ENCODE data around the gene TMEM178A.

TMEM178A gene

GRCh38 chr2:39678170-39678569 is 12.5 kb downstream of the TMEM178A start:
- H3K4me3 Mint-ChIP-seq: no peak overlapping the region
- H3K27ac Mint-ChIP-seq: no peak overlapping the region
- peaks cover 37% of the 10 kb centered on the region for H3K27me3 Mint-ChIP-seq (ENCODE audit: low read depth)
- H3K36me3 Mint-ChIP-seq (ENCODE audit: low read depth): no peaks in the 10 kb centered on the region
- no peaks in the 10 kb centered on the region for H3K9me3 Mint-ChIP-seq
- no peaks in the 10 kb centered on the region for H3K4me1 Mint-ChIP-seq (ENCODE audit: low read depth)

GRCh38 chr2:39679805-39680204 is 14.1 kb downstream of the TMEM178A start:
- Mint-ChIP-seq H3K4me3 (no peak overlapping the region), H3K4me1 (ENCODE audit: low read depth) (no peaks in the 10 kb centered on the region), H3K27ac (no peak overlapping the region), H3K9me3 (no peaks in the 10 kb centered on the region), H3K36me3 (ENCODE audit: low read depth) (no peaks in the 10 kb centered on the region), H3K27me3 (ENCODE audit: low read depth) (peaks cover 35% of the 10 kb centered on the region)

GRCh38 chr2:39682066-39682692 is 16.5 kb downstream of the TMEM178A start:
- peaks cover 30% of the 10 kb centered on the region for H3K27me3 Mint-ChIP-seq (ENCODE audit: low read depth)

GRCh38 chr2:39683022-39683699 is 17.4 kb downstream of the TMEM178A start:
- Mint-ChIP-seq H3K27me3 (ENCODE audit: low read depth) (peaks cover 29% of the 10 kb centered on the region), H3K4me1 (ENCODE audit: low read depth) (no peaks in the 10 kb centered on the region), H3K36me3 (ENCODE audit: low read depth) (no peaks in the 10 kb centered on the region), H3K9me3 (no peaks in the 10 kb centered on the region), H3K4me3 (no peak overlapping the region), H3K27ac (no peak overlapping the region)

More at GRCh38 chr2:39682066-39682692, 16.5 kb downstream of the TMEM178A start:
- no peaks in the 10 kb centered on the region for H3K9me3 Mint-ChIP-seq
- no peaks in the 10 kb centered on the region for H3K4me1 Mint-ChIP-seq (ENCODE audit: low read depth)
- no peak overlapping the region for H3K4me3 Mint-ChIP-seq
- H3K36me3 Mint-ChIP-seq (ENCODE audit: low read depth): no peaks in the 10 kb centered on the region
- no peak overlapping the region for H3K27ac Mint-ChIP-seq

- no peak overlapping the region for H3K4me3 Mint-ChIP-seq
- H3K4me1 Mint-ChIP-seq (ENCODE audit: low read depth): no peaks in the 10 kb centered on the region
- no peaks in the 10 kb centered on the region for H3K9me3 Mint-ChIP-seq
- H3K27ac Mint-ChIP-seq: no peak overlapping the region
- H3K36me3 Mint-ChIP-seq (ENCODE audit: low read depth): no peaks in the 10 kb centered on the region
- peaks cover 21% of the 10 kb centered on the region for H3K27me3 Mint-ChIP-seq (ENCODE audit: low read depth)
Measured at GRCh38 chr2:39684464-39684863, 18.7 kb downstream of the TMEM178A start.

GRCh38 chr2:39685126-39685525 is 19.4 kb downstream of the TMEM178A start:
- Mint-ChIP-seq H3K27me3 (ENCODE audit: low read depth) (peaks cover 14% of the 10 kb centered on the region), H3K9me3 (no peaks in the 10 kb centered on the region), H3K4me1 (ENCODE audit: low read depth) (no peaks in the 10 kb centered on the region), H3K27ac (no peak overlapping the region), H3K4me3 (no peak overlapping the region), H3K36me3 (ENCODE audit: low read depth) (no peaks in the 10 kb centered on the region)

- Mint-ChIP-seq H3K36me3 (ENCODE audit: low read depth) (no peaks in the 10 kb centered on the region), H3K9me3 (no peaks in the 10 kb centered on the region), H3K4me1 (ENCODE audit: low read depth) (no peaks in the 10 kb centered on the region), H3K27ac (no peak overlapping the region), H3K27me3 (ENCODE audit: low read depth) (peaks cover 14% of the 10 kb centered on the region), H3K4me3 (no peak overlapping the region)
Measured at GRCh38 chr2:39686456-39686855, 20.7 kb downstream of the TMEM178A start.

GRCh38 chr2:39688181-39688580 is 22.5 kb downstream of the TMEM178A start:
- Mint-ChIP-seq H3K9me3 (no peaks in the 10 kb centered on the region), H3K27ac (no peak overlapping the region), H3K4me1 (ENCODE audit: low read depth) (no peaks in the 10 kb centered on the region), H3K36me3 (ENCODE audit: low read depth) (no peaks in the 10 kb centered on the region), H3K27me3 (ENCODE audit: low read depth) (peaks cover 11% of the 10 kb centered on the region), H3K4me3 (no peak overlapping the region)

GRCh38 chr2:39689272-39689841 is 23.6 kb downstream of the TMEM178A start:
- no peaks in the 10 kb centered on the region for H3K36me3 Mint-ChIP-seq (ENCODE audit: low read depth)
- H3K27ac Mint-ChIP-seq: no peak overlapping the region
- no peaks in the 10 kb centered on the region for H3K4me1 Mint-ChIP-seq (ENCODE audit: low read depth)
- H3K4me3 Mint-ChIP-seq: no peak overlapping the region
- peaks cover 11% of the 10 kb centered on the region for H3K27me3 Mint-ChIP-seq (ENCODE audit: low read depth)
- H3K9me3 Mint-ChIP-seq: no peaks in the 10 kb centered on the region

- no peak overlapping the region for H3K4me3 Mint-ChIP-seq
- no peaks in the 10 kb centered on the region for H3K36me3 Mint-ChIP-seq (ENCODE audit: low read depth)
- no peaks in the 10 kb centered on the region for H3K4me1 Mint-ChIP-seq (ENCODE audit: low read depth)
- H3K27me3 Mint-ChIP-seq (ENCODE audit: low read depth): peaks cover 7% of the 10 kb centered on the region
- no peaks in the 10 kb centered on the region for H3K9me3 Mint-ChIP-seq
- H3K27ac Mint-ChIP-seq: no peak overlapping the region
Measured at GRCh38 chr2:39689876-39690275, 24.2 kb downstream of the TMEM178A start.

- Mint-ChIP-seq H3K36me3 (ENCODE audit: low read depth) (no peaks in the 10 kb centered on the region), H3K9me3 (no peaks in the 10 kb centered on the region), H3K27me3 (ENCODE audit: low read depth) (peaks cover 16% of the 10 kb centered on the region), H3K4me3 (no peak overlapping the region), H3K27ac (no peak overlapping the region), H3K4me1 (ENCODE audit: low read depth) (no peaks in the 10 kb centered on the region)
Measured at GRCh38 chr2:39693245-39693644, 27.5 kb downstream of the TMEM178A start.

GRCh38 chr2:39696101-39696553 is 30.4 kb downstream of the TMEM178A start:
- Mint-ChIP-seq H3K4me3 (no peak overlapping the region), H3K36me3 (ENCODE audit: low read depth) (no peaks in the 10 kb centered on the region), H3K27me3 (ENCODE audit: low read depth) (peaks cover 18% of the 10 kb centered on the region), H3K9me3 (peaks cover 10% of the 10 kb centered on the region), H3K27ac (no peak overlapping the region), H3K4me1 (ENCODE audit: low read depth) (no peaks in the 10 kb centered on the region)

- no peaks in the 10 kb centered on the region for H3K36me3 Mint-ChIP-seq (ENCODE audit: low read depth)
- peaks cover 17% of the 10 kb centered on the region for H3K9me3 Mint-ChIP-seq
- H3K27ac Mint-ChIP-seq: no peak overlapping the region
Measured at GRCh38 chr2:39696838-39697237, 31.1 kb downstream of the TMEM178A start.

GRCh38 chr2:39697454-39697853 is 31.7 kb downstream of the TMEM178A start:
- H3K4me3 Mint-ChIP-seq: no peak overlapping the region

More at GRCh38 chr2:39696838-39697237, 31.1 kb downstream of the TMEM178A start:
- no peaks in the 10 kb centered on the region for H3K4me1 Mint-ChIP-seq (ENCODE audit: low read depth)
- H3K27me3 Mint-ChIP-seq (ENCODE audit: low read depth): peaks cover 23% of the 10 kb centered on the region
- no peak overlapping the region for H3K4me3 Mint-ChIP-seq

GRCh38 chr2:39701137-39701536 is 35.4 kb downstream of the TMEM178A start:
- H3K36me3 Mint-ChIP-seq (ENCODE audit: low read depth): no peaks in the 10 kb centered on the region
- peaks cover 19% of the 10 kb centered on the region for H3K27me3 Mint-ChIP-seq (ENCODE audit: low read depth)
- peaks cover 23% of the 10 kb centered on the region for H3K9me3 Mint-ChIP-seq
- no peak overlapping the region for H3K27ac Mint-ChIP-seq
- no peak overlapping the region for H3K4me3 Mint-ChIP-seq
- no peaks in the 10 kb centered on the region for H3K4me1 Mint-ChIP-seq (ENCODE audit: low read depth)

More at GRCh38 chr2:39697454-39697853, 31.7 kb downstream of the TMEM178A start:
- H3K27ac Mint-ChIP-seq: no peak overlapping the region
- H3K4me1 Mint-ChIP-seq (ENCODE audit: low read depth): no peaks in the 10 kb centered on the region
- H3K36me3 Mint-ChIP-seq (ENCODE audit: low read depth): no peaks in the 10 kb centered on the region
- peaks cover 24% of the 10 kb centered on the region for H3K27me3 Mint-ChIP-seq (ENCODE audit: low read depth)
- peaks cover 23% of the 10 kb centered on the region for H3K9me3 Mint-ChIP-seq

All from T-helper 1 cell treated with Interleukin-12 subunit alpha and Interleukin-12 subunit beta and Interleukin-4 antibody, amounts not matched to agents 30 μg/mL and 1 μg/mL, for 36 hours (primary cell).